Measurements from ENCODE around the gene ARHGEF12.
"Not testable (repeated sequence)": the region's sequence is repeated elsewhere in the genome, so short reads cannot be mapped to it uniquely, and the experiment has no call there.

Gene ARHGEF12

GRCh38 chr11:120494595-120494994 lies 158.4 kb downstream of the ARHGEF12 start:
- no peak for DNase-seq (ENCODE audit: low read depth in 2 of 2)

- DNase-seq (ENCODE audit: low read depth in 2 of 2), result no peak
Observed at GRCh38 chr11:120499088-120499487, 162.9 kb downstream of the ARHGEF12 start.

GRCh38 chr11:120499859-120500258 lies 163.6 kb downstream of the ARHGEF12 start:
- no peak for DNase-seq (ENCODE audit: low read depth in 2 of 2)

GRCh38 chr11:120500414-120501071 lies 164.3 kb downstream of the ARHGEF12 start:
- DNase-seq (ENCODE audit: low read depth in 2 of 2), result no peak

GRCh38 chr11:120501440-120501839 lies 165.2 kb downstream of the ARHGEF12 start:
- DNase-seq (ENCODE audit: low read depth in 2 of 2), result no peak

- DNase-seq (ENCODE audit: low read depth in 2 of 2), result no peak
Observed at GRCh38 chr11:120501976-120502755, 166.0 kb downstream of the ARHGEF12 start.

GRCh38 chr11:120503529-120503928 lies 167.3 kb downstream of the ARHGEF12 start:
- not testable (repeated sequence) for DNase-seq (ENCODE audit: low read depth in 2 of 2)

GRCh38 chr11:120505801-120506425 lies 169.7 kb downstream of the ARHGEF12 start:
- DNase-seq (ENCODE audit: low read depth in 2 of 2), result no peak

- no peak for DNase-seq (ENCODE audit: low read depth in 2 of 2)
Observed at GRCh38 chr11:120509346-120510053, 173.3 kb downstream of the ARHGEF12 start.

- DNase-seq (ENCODE audit: low read depth in 2 of 2), result no peak
Observed at GRCh38 chr11:120510406-120511115, 174.3 kb downstream of the ARHGEF12 start.

- peak; percentile 27 to 73 for DNase-seq (ENCODE audit: low read depth in 2 of 2)
Observed at GRCh38 chr11:120511116-120511819, 175.1 kb downstream of the ARHGEF12 start, which contains the start of gene GRIK4. Gene GRIK4, plus strand, starts transcription at chr11:120511748. Its CDS starts 148,571 bp downstream, at chr11:120660319.

GRCh38 chr11:120511820-120512738 lies 175.9 kb downstream of the ARHGEF12 start:
- DNase-seq (ENCODE audit: low read depth in 2 of 2), result no peak

- DNase-seq (ENCODE audit: low read depth in 2 of 2), result no peak
Observed at GRCh38 chr11:120512739-120513435, 176.7 kb downstream of the ARHGEF12 start.

GRCh38 chr11:120513436-120514315 lies 177.5 kb downstream of the ARHGEF12 start:
- DNase-seq (ENCODE audit: low read depth in 2 of 2), result no peak

GRCh38 chr11:120514541-120515121 lies 178.4 kb downstream of the ARHGEF12 start:
- DNase-seq (ENCODE audit: low read depth in 2 of 2), result no peak

GRCh38 chr11:120515186-120515723 lies 179.0 kb downstream of the ARHGEF12 start:
- no peak for DNase-seq (ENCODE audit: low read depth in 2 of 2)
